Endothelial cell (in vitro differentiated cells): Measurements from ENCODE around the gene ANKFN1. TPM values are rescaled to one million over a fixed set of nuclear protein-coding genes. Genes with fewer than 3 reads are reported as not detected.

Experiments used
- DNase-seq: peaks from one replicate; pipeline ENCODE4 v3.0.0; 2021; ENCODE audit warnings: low spot score
- H3K27ac Mint-ChIP-seq: one replicate; pipeline ENCODE4 v1.8.0; 2021; ENCODE audit warnings: mixed read lengths, inconsistent platforms; ENCODE audit not compliant: unreplicated experiment
- H3K27me3 Mint-ChIP-seq: one replicate; pipeline ENCODE4 v1.8.0; 2021; ENCODE audit warnings: mild to moderate bottlenecking, moderate library complexity, mixed read lengths, inconsistent platforms; ENCODE audit not compliant: unreplicated experiment
- H3K36me3 Mint-ChIP-seq: one replicate; pipeline ENCODE4 v1.8.0; 2021; ENCODE audit warnings: mild to moderate bottlenecking, low read depth, mixed read lengths, inconsistent platforms; ENCODE audit not compliant: unreplicated experiment
- H3K4me1 Mint-ChIP-seq: one replicate; pipeline ENCODE4 v1.8.0; 2021; ENCODE audit warnings: mild to moderate bottlenecking, mixed read lengths, inconsistent platforms; ENCODE audit not compliant: unreplicated experiment
- H3K4me3 Mint-ChIP-seq: one replicate; pipeline ENCODE4 v1.8.0; 2021; ENCODE audit warnings: mild to moderate bottlenecking, mixed read lengths, inconsistent platforms; ENCODE audit not compliant: unreplicated experiment
- H3K9me3 Mint-ChIP-seq: one replicate; pipeline ENCODE4 v1.8.0; 2021; ENCODE audit warnings: mixed read lengths, inconsistent platforms; ENCODE audit not compliant: unreplicated experiment
- total RNA-seq: library from RNA; stranded (reverse); fragmentation: NEBNext Ultra II Directional; extraction: Animal tissue kit (Norgen Biotek cat#: 25700); gene quantifications from one replicate; pipeline ENCODE4 v1.2.1, GENCODE V29; 2021; ENCODE audit not compliant: unreplicated experiment
- TF ChIP-seq, protein P1 (sequence below): fragments of 200-600 bp; sonication (generic); IDR thresholded peaks from one replicate; pipeline ENCODE4 v1.5.0; 2021; ENCODE audit warnings: antibody characterized with exemption; ENCODE audit not compliant: unreplicated experiment

ANKFN1 gene
- total RNA-seq, 1 donor from 2014 or later, result not detected

GRCh38 chr17:56536766-56537165, 383.5 kb downstream of the ANKFN1 start:
- H3K9me3 Mint-ChIP-seq, result no peaks in the 10 kb centered on the region
- TF ChIP-seq, protein P1, sequence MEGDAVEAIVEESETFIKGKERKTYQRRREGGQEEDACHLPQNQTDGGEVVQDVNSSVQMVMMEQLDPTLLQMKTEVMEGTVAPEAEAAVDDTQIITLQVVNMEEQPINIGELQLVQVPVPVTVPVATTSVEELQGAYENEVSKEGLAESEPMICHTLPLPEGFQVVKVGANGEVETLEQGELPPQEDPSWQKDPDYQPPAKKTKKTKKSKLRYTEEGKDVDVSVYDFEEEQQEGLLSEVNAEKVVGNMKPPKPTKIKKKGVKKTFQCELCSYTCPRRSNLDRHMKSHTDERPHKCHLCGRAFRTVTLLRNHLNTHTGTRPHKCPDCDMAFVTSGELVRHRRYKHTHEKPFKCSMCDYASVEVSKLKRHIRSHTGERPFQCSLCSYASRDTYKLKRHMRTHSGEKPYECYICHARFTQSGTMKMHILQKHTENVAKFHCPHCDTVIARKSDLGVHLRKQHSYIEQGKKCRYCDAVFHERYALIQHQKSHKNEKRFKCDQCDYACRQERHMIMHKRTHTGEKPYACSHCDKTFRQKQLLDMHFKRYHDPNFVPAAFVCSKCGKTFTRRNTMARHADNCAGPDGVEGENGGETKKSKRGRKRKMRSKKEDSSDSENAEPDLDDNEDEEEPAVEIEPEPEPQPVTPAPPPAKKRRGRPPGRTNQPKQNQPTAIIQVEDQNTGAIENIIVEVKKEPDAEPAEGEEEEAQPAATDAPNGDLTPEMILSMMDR, result no peak
- no peak overlapping the region for H3K27ac Mint-ChIP-seq
- no peaks in the 10 kb centered on the region for H3K36me3 Mint-ChIP-seq
- H3K4me3 Mint-ChIP-seq, result no peak overlapping the region
- H3K4me1 Mint-ChIP-seq, result no peaks in the 10 kb centered on the region
- H3K27me3 Mint-ChIP-seq, result peaks cover 4% of the 10 kb centered on the region
- DNase-seq, result no peak

DNA sequence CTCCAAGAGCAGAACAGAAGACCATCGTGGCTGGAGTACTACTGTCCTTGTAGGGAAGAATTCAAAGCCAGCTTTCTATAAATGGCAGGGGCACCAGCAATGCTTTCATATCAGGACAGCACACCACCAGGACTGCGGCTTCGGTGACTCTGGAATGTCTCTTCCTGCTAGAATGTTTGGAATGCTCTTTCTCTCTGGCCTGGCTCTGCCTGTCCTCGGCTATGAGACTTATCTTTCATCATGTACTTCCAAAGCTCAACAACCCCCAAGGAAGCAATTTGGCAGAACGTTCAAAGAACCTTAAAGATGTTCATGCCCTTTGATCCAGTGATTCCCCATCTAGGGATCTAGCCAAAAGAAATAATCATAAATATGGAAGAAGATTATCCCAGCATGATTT, 387.6 kb downstream of the ANKFN1 start:
- H3K36me3 Mint-ChIP-seq, result no peaks in the 10 kb centered on the region
- H3K27me3 Mint-ChIP-seq, result peaks cover 2% of the 10 kb centered on the region
- no peak overlapping the region for H3K4me3 Mint-ChIP-seq
- TF ChIP-seq, protein P1, result no peak
- DNase-seq, result no peak
- no peaks in the 10 kb centered on the region for H3K9me3 Mint-ChIP-seq
- H3K27ac Mint-ChIP-seq, result no peak overlapping the region
- no peaks in the 10 kb centered on the region for H3K4me1 Mint-ChIP-seq

DNA sequence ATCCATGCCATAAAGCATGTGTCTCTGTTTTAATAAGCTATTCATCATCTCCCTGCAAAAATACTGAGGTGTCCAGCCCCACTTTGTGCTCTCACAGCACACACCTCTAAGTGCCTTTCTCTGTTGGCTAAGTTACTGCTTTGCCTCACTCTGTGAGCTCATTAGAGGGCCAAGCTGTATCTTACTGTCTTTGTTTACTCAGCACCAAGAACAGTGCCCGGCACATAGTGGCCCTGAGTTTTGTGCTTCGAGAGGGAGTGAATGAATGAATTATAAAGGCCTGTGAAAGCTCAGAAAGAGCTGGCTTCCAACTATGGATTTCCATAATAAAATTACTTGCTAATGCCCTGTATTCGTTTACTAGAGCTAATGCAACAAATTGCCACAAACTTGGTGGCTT, 390.0 kb downstream of the ANKFN1 start:
- TF ChIP-seq, protein P1, result no peak
- DNase-seq, result no peak
- Mint-ChIP-seq H3K4me1 (no peaks in the 10 kb centered on the region), H3K4me3 (no peak overlapping the region), H3K27ac (no peak overlapping the region), H3K27me3 (peaks cover 2% of the 10 kb centered on the region), H3K9me3 (no peaks in the 10 kb centered on the region), H3K36me3 (no peaks in the 10 kb centered on the region)

- Mint-ChIP-seq H3K36me3 (no peaks in the 10 kb centered on the region), H3K27me3 (no peaks in the 10 kb centered on the region), H3K4me1 (no peaks in the 10 kb centered on the region), H3K4me3 (no peak overlapping the region), H3K27ac (no peak overlapping the region), H3K9me3 (no peaks in the 10 kb centered on the region)
- DNase-seq, result no peak
- TF ChIP-seq, protein P1, result no peak
These were observed 391.8 kb downstream of the ANKFN1 start for GRCh38 chr17:56545106-56545505.

DNA sequence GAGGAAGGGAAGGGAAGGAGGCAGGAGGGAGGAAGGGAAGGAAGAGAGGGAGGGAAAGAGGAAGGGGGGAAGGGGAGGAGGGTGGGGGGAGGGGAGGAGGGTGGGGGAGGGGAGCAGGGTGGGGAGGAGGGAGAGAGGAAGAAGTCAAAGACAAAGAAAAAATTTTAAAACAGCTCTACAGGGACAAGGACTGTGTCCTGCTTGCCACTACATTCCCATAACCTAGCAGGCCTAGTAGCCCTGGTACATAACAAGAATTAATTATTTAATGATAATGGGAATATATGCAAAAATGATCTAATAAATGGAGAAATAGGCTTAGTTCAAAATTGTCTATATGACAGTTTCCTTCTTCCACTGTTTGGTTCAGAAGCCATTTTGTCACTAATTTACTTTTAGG, 392.7 kb downstream of the ANKFN1 start:
- Mint-ChIP-seq H3K4me3 (no peak overlapping the region), H3K4me1 (no peaks in the 10 kb centered on the region), H3K9me3 (no peaks in the 10 kb centered on the region), H3K27ac (no peak overlapping the region), H3K36me3 (no peaks in the 10 kb centered on the region), H3K27me3 (no peaks in the 10 kb centered on the region)
- no peak for DNase-seq
- TF ChIP-seq, protein P1, result no peak
